CD4-positive, CD25-positive, alpha-beta regulatory T cell (primary cell): Measurements from ENCODE around the gene PLA2G4E. TPM values are rescaled to one million over a fixed set of nuclear protein-coding genes. Genes with fewer than 3 reads are reported as not detected.

Experiments
- ATAC-seq, 2 donors: fragments of 150-1000 bp; cut with Tn5 transposase; one replicate each; pipeline ENCODE4 v1.10.0; 2021; ENCODE audit warnings: low read depth in 2 of 2, moderate number of reproducible peaks in 2 of 2, moderate library complexity in 1 of 2
- DNase-seq, 3 donors: peaks; one replicate each; pipeline versions ENCODE4 v3.0.0 to v3.0.0-alpha.2; 2012 to 2022; ENCODE audit warnings: mixed read lengths in 1 of 3
- H3K27ac ChIP-seq: one replicate; pipeline ENCODE4 v1.7.0; 2013; ENCODE audit warnings: mild to moderate bottlenecking, low read length; ENCODE audit not compliant: insufficient read depth, poor library complexity, severe bottlenecking
- H3K27me3 ChIP-seq: one replicate; pipeline ENCODE4 v1.7.0; 2013; ENCODE audit warnings: low read length; ENCODE audit not compliant: control insufficient read depth, insufficient read depth
- H3K36me3 ChIP-seq: one replicate; pipeline ENCODE4 v1.7.0; 2013; ENCODE audit warnings: mild to moderate bottlenecking, low read length, moderate library complexity; ENCODE audit not compliant: control insufficient read depth, insufficient read depth
- H3K4me1 ChIP-seq: 2 replicates; pipeline ENCODE4 v1.7.0; 2013; ENCODE audit warnings: mild to moderate bottlenecking, low read length; ENCODE audit not compliant: insufficient read depth, control insufficient read depth, poor library complexity, severe bottlenecking
- H3K4me3 ChIP-seq: one replicate; pipeline ENCODE4 v1.7.0; 2013; ENCODE audit warnings: low read depth, mild to moderate bottlenecking, low read length, moderate library complexity
- H3K9me3 ChIP-seq, 2 experiments: 1 replicate in 1 of 2; 2 replicates in 1 of 2; pipeline ENCODE4 v1.7.0; 2013; ENCODE audit warnings: low read length in 2 of 2, mild to moderate bottlenecking in 1 of 2, moderate library complexity in 1 of 2; ENCODE audit not compliant: control insufficient read depth in 2 of 2
- H3K27ac Mint-ChIP-seq, 3 donors: one replicate each; pipeline ENCODE4 v1.8.0; 2020 to 2022; ENCODE audit warnings: mild to moderate bottlenecking in 3 of 3, mixed read lengths in 3 of 3, moderate library complexity in 2 of 3
- H3K27me3 Mint-ChIP-seq: one replicate; pipeline ENCODE4 v1.8.0; 2022; ENCODE audit warnings: mild to moderate bottlenecking, mixed read lengths
- H3K36me3 Mint-ChIP-seq: one replicate; pipeline ENCODE4 v1.8.0; 2020; ENCODE audit warnings: mixed read lengths
- H3K4me1 Mint-ChIP-seq, 4 donors: one replicate each; pipeline ENCODE4 v1.8.0; 2020 to 2022; ENCODE audit warnings: mixed read lengths in 4 of 4, mild to moderate bottlenecking in 1 of 4
- H3K4me3 Mint-ChIP-seq, 4 donors: one replicate each; pipeline ENCODE4 v1.8.0; 2020 to 2022; ENCODE audit warnings: mild to moderate bottlenecking in 4 of 4, mixed read lengths in 4 of 4, moderate library complexity in 3 of 4
- H3K9me3 Mint-ChIP-seq, 7 donors: one replicate each; pipeline ENCODE4 v1.8.0; 2020 to 2022; ENCODE audit warnings: mixed read lengths in 7 of 7, mild to moderate bottlenecking in 3 of 7, moderate library complexity in 2 of 7
- polyA plus RNA-seq, 4 donors: library from polyadenylated mRNA; unstranded; fragments of 300-500 nt; fragmentation: Illumina TruSeq; gene quantifications; one replicate each; pipeline ENCODE4 v1.2.3, GENCODE V29; 2021
- total RNA-seq: library from RNA; stranded (reverse); gene quantifications from one replicate; pipeline ENCODE4 v1.2.3, GENCODE V29; 2022

The PLA2G4E gene
- total and polyA plus RNA-seq, 5 donors from 2014 or later, result not detected

DNA sequence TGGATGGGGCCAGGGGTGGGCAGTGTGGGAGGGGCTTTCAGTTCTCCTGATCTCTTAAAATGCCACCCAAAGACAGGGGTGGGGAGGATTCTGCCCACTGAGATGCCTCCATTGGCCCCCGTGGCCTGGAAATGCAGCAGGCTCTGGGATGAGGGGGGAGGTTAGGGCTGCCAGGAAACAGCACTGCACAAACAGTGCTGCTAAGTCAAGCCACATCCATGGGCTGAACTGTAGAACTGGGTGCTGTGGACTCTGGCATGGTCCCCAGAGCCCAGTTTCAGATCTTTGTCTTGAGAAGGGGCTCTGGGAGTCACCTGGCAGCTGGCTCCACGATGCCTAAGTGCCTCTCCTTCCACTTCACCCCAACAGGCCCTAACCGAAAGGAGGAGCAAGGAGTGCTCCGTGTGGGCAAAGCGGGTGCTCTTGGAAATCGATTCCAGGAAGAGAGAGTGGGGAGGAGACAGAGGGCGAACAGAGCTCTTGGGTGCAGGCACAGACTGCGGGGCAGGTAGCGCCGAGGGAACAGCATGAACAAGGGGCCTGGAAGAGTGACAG lies 7.8 kb downstream of the PLA2G4E start:
- peaks cover 0 to 3% (median 0%) of the 10 kb centered on the region in 4 donors for H3K4me1 Mint-ChIP-seq
- H3K9me3 Mint-ChIP-seq, result no peaks in the 10 kb centered on the region
- Histone ChIP-seq H3K36me3 (no peaks in the 10 kb centered on the region), H3K4me3 (no peak overlapping the region), H3K27ac (no peak overlapping the region), H3K9me3 (no peaks in the 10 kb centered on the region), H3K4me1 (no peaks in the 10 kb centered on the region), H3K27me3 (no peaks in the 10 kb centered on the region)
- no peaks in the 10 kb centered on the region for H3K36me3 Mint-ChIP-seq
- no peak overlapping the region for H3K27ac Mint-ChIP-seq
- H3K27me3 Mint-ChIP-seq, result peaks cover 16% of the 10 kb centered on the region
- no peak overlapping the region for H3K4me3 Mint-ChIP-seq
- ATAC-seq, result no peak
- no peak for DNase-seq

DNA sequence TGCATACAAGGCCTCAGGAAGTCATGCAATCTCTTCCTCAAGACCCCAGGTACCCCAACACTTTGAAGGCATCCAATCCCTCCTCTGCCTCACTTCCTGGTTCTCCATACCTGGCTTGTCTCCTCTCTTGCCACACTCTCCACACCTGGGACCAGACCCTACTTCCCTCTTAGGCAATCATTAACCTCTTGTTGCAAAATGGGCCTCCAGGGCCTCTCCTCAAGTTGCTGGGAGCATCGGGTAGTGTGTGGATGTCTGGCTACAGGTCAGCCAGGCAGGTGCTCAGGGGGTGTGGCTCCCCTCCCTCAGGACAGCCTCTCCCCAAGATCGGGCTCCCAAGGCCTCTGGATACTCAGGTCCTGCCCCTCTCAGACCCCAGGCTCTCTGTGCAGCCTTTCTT lies 8.6 kb downstream of the PLA2G4E start:
- Histone ChIP-seq H3K9me3 (no peaks in the 10 kb centered on the region), H3K27me3 (no peaks in the 10 kb centered on the region), H3K4me3 (no peak overlapping the region), H3K4me1 (no peaks in the 10 kb centered on the region), H3K36me3 (no peaks in the 10 kb centered on the region), H3K27ac (no peak overlapping the region)
- ATAC-seq (no peak), DNase-seq (no peak)
- Mint-ChIP-seq H3K4me1 (peaks cover 0 to 3% (median 0%) of the 10 kb centered on the region in 4 donors), H3K4me3 (no peak overlapping the region), H3K36me3 (no peaks in the 10 kb centered on the region), H3K27ac (no peak overlapping the region), H3K9me3 (no peaks in the 10 kb centered on the region), H3K27me3 (peaks cover 12% of the 10 kb centered on the region)

DNA sequence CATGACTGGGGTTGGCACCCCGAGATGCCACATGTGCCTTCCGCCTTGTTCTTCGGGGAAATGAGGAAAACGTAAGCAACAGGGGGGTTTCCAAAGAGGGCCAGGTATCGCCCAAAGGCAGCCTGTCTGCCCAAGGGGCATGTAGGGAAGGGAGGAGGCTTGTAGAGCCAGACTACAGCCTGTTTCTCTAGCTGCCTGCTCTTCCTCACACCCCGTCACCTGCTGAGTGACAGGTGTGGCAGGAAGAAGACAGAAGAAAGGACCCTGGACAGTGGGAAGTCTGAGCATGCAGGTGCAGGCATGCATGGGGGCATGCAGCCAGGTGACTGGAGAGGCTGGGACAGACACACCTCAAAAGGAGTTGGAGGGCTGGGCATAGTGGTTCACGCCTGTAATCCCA lies 9.8 kb downstream of the PLA2G4E start:
- Mint-ChIP-seq H3K9me3 (no peaks in the 10 kb centered on the region), H3K36me3 (no peaks in the 10 kb centered on the region), H3K4me3 (no peak overlapping the region), H3K27me3 (peaks cover 7% of the 10 kb centered on the region), H3K4me1 (peaks cover 0 to 3% (median 0%) of the 10 kb centered on the region in 4 donors), H3K27ac (peak overlapping the region in 2 of 3 donors; percentile 56 to 71)
- H3K9me3 ChIP-seq, result no peaks in the 10 kb centered on the region
- H3K27me3 ChIP-seq, result no peaks in the 10 kb centered on the region
- H3K4me3 ChIP-seq, result no peak overlapping the region
- DNase-seq (no peak), ATAC-seq (no peak)
- no peaks in the 10 kb centered on the region for H3K36me3 ChIP-seq
- no peak overlapping the region for H3K27ac ChIP-seq
- H3K4me1 ChIP-seq, result no peaks in the 10 kb centered on the region

DNA sequence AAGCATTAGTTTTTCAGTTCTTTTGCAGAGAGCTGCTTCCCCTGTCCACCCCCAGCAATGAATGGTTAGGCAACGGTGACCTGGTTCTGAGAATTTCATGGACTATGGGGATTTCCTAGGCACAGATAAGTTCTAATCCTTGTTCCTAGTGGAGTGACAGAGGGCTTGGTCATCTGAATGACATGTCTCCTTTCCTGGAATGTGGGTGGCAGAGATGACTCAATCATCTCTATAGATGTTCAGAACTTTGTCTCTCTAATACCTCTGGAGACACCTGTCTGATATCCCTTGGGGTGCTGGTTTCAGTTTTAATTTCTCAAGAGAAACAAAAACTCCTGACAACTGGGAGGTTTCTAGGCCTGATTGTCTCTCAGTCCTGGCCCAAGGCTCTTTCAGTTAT lies 10.4 kb downstream of the PLA2G4E start:
- Mint-ChIP-seq H3K27ac (peak overlapping the region in 1 of 3 donors; percentile 56), H3K4me1 (peaks cover 0 to 3% (median 0%) of the 10 kb centered on the region in 4 donors), H3K36me3 (no peaks in the 10 kb centered on the region), H3K27me3 (peaks cover 4% of the 10 kb centered on the region), H3K9me3 (no peaks in the 10 kb centered on the region), H3K4me3 (no peak overlapping the region)
- Histone ChIP-seq H3K36me3 (no peaks in the 10 kb centered on the region), H3K9me3 (no peaks in the 10 kb centered on the region), H3K27me3 (no peaks in the 10 kb centered on the region), H3K4me1 (no peaks in the 10 kb centered on the region), H3K4me3 (no peak overlapping the region), H3K27ac (no peak overlapping the region)
- no peak for ATAC-seq
- DNase-seq, result peak in 1 of 3 donors; percentile 64

DNA sequence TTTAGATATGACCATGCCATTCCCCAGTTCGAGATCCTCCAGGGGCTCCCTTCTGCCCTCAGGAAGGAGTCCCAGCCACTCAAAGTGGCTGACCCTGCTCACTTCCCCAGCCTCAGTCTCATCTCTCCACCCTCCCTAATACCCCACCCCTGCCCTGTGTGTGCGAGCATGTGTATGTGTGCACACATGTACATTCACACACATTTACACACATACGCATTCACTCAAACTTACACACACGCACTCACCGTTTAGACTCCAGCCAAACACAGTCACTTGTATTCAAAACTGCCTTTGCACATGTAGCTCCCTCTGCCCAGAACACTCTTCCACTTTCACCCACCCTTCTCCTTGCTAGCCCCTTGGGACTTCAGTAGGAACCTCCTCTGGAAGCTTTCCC lies 11.4 kb downstream of the PLA2G4E start:
- Mint-ChIP-seq H3K4me1 (peaks cover 0 to 3% (median 0%) of the 10 kb centered on the region in 4 donors), H3K27ac (no peak overlapping the region), H3K4me3 (no peak overlapping the region), H3K36me3 (no peaks in the 10 kb centered on the region), H3K27me3 (no peaks in the 10 kb centered on the region), H3K9me3 (no peaks in the 10 kb centered on the region)
- H3K4me1 ChIP-seq, result no peaks in the 10 kb centered on the region
- no peak overlapping the region for H3K27ac ChIP-seq
- no peaks in the 10 kb centered on the region for H3K36me3 ChIP-seq
- H3K9me3 ChIP-seq, result no peaks in the 10 kb centered on the region
- H3K27me3 ChIP-seq, result no peaks in the 10 kb centered on the region
- H3K4me3 ChIP-seq, result no peak overlapping the region
- ATAC-seq (no peak), DNase-seq (no peak)

DNA sequence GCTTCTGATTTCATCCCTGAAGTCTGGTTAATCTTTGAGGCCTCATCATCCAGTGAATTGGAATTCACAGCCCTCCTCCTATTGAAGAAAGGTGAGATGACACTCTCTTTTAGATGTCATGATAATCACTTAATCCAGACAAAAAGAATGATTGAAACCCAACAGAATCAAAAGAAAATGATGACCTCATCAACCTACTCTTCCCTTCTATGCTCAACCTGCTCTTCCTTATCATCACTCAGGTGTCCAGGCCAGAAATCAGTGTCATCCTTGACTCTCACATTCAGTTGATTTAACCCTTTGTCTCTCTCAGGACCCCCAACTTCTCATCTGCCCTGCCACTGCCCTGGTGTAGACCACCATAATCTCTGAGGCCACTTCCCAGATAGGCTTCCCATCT lies 11.8 kb downstream of the PLA2G4E start:
- no peaks in the 10 kb centered on the region for H3K27me3 Mint-ChIP-seq
- Histone ChIP-seq H3K27me3 (no peaks in the 10 kb centered on the region), H3K4me3 (no peak overlapping the region), H3K9me3 (no peaks in the 10 kb centered on the region), H3K36me3 (no peaks in the 10 kb centered on the region), H3K4me1 (no peaks in the 10 kb centered on the region), H3K27ac (no peak overlapping the region)
- no peak overlapping the region for H3K4me3 Mint-ChIP-seq
- ATAC-seq (no peak), DNase-seq (no peak)
- peaks cover 0 to 3% (median 0%) of the 10 kb centered on the region in 4 donors for H3K4me1 Mint-ChIP-seq
- H3K27ac Mint-ChIP-seq, result no peak overlapping the region
- H3K9me3 Mint-ChIP-seq, result no peaks in the 10 kb centered on the region
- H3K36me3 Mint-ChIP-seq, result no peaks in the 10 kb centered on the region

DNA sequence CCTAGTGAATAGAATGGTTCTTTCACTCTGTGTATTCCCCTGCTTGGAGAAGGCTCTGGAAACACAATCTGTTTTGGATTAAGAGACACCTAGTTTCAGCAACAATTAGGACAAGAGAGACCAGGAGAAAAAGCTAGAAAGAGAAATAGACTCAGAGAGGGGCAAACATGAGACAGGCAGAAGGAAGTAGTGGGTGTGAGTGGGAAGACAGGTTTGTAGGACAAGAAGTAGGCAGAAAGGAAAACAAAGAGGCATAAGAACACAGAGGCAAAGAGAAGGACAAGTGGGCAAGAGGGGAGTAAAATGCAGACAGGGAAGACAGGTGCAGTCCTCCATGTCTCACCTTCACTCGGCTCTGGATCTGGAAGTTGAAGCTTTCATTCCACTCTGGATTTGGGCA lies 13.5 kb downstream of the PLA2G4E start:
- Mint-ChIP-seq H3K27ac (peak overlapping the region in 1 of 3 donors; percentile 90), H3K4me3 (no peak overlapping the region)

DNA sequence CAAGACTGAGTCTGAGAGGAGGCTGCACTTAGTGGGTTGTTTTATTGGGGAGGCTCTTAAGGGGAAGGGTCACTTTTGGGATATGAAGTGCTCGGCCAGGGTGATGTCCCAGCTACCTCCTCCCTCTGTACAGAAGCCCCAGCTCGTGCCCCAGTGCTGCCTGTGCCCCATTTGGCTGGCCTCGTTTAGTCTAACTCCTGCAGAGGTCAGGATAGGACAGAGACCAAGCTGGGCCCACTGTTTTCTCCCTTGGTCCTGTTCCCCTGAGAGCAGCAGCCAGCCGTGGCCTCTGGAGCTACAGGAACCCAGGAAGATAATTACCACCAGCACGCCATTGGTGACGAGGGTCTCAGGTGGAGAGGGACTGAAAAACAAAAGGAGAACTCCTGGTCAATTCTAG lies 18.5 kb downstream of the PLA2G4E start:
- no peak overlapping the region for H3K27ac Mint-ChIP-seq
- Histone ChIP-seq H3K27ac (no peak overlapping the region), H3K27me3 (no peaks in the 10 kb centered on the region), H3K4me3 (no peak overlapping the region), H3K4me1 (no peaks in the 10 kb centered on the region), H3K9me3 (no peaks in the 10 kb centered on the region), H3K36me3 (no peaks in the 10 kb centered on the region)
- no peak for ATAC-seq
- H3K4me3 Mint-ChIP-seq, result no peak overlapping the region
- no peaks in the 10 kb centered on the region for H3K9me3 Mint-ChIP-seq
- H3K27me3 Mint-ChIP-seq, result peaks cover 18% of the 10 kb centered on the region
- H3K36me3 Mint-ChIP-seq, result no peaks in the 10 kb centered on the region
- H3K4me1 Mint-ChIP-seq, result no peaks in the 10 kb centered on the region
- no peak for DNase-seq

More for the DNA sequence above, 13.5 kb downstream of the PLA2G4E start:
- Histone ChIP-seq H3K4me3 (no peak overlapping the region), H3K4me1 (no peaks in the 10 kb centered on the region), H3K27me3 (no peaks in the 10 kb centered on the region), H3K27ac (no peak overlapping the region), H3K9me3 (no peaks in the 10 kb centered on the region), H3K36me3 (no peaks in the 10 kb centered on the region)
- DNase-seq, result no peak
- ATAC-seq, result no peak
- Mint-ChIP-seq H3K9me3 (no peaks in the 10 kb centered on the region), H3K27me3 (peaks cover 8% of the 10 kb centered on the region), H3K4me1 (peaks cover 0 to 3% (median 0%) of the 10 kb centered on the region in 4 donors), H3K36me3 (no peaks in the 10 kb centered on the region)
